Iris pigment epithelial cell (primary cell): ENCODE measurements around the gene SEMA4G.
A peak's percentile ranks its signal among the peaks of the same experiment; 100 is the strongest.

Experiments used
- DNase-seq: peaks from one replicate; pipeline ENCODE4 v3.0.0-alpha.2; 2011; ENCODE audit warnings: low read depth

Gene SEMA4G

GRCh38 chr10:100969187-100970075 lies at the start of gene SEMA4G:
Gene SEMA4G (plus strand): TSS chr10:100969504. CDS start chr10:100972913, 3,409 bp downstream.
- peak; percentile 14 for DNase-seq

GRCh38 chr10:100923580-100923979 lies 45.7 kb upstream of the SEMA4G start:
- no peak for DNase-seq

GRCh38 chr10:100927266-100927665 lies 42.0 kb upstream of the SEMA4G start:
- no peak for DNase-seq

GRCh38 chr10:100928039-100928438 lies 41.3 kb upstream of the SEMA4G start:
- no peak for DNase-seq

GRCh38 chr10:100930368-100930767 lies 38.9 kb upstream of the SEMA4G start:
- DNase-seq = no peak

GRCh38 chr10:100934084-100934659 lies 35.1 kb upstream of the SEMA4G start:
- DNase-seq = no peak

GRCh38 chr10:100939763-100940344 lies 29.4 kb upstream of the SEMA4G start:
- DNase-seq = peak; percentile 70

GRCh38 chr10:100942229-100942628 lies 27.1 kb upstream of the SEMA4G start:
- no peak for DNase-seq

- no peak for DNase-seq
Measured at GRCh38 chr10:100943508-100943907, 25.8 kb upstream of the SEMA4G start.

- DNase-seq = no peak
Measured at GRCh38 chr10:100945754-100946153, 23.6 kb upstream of the SEMA4G start.

- no peak for DNase-seq
Measured at GRCh38 chr10:100948916-100949315, 20.4 kb upstream of the SEMA4G start.

- no peak for DNase-seq
Measured at GRCh38 chr10:100960251-100960650, 9.1 kb upstream of the SEMA4G start.

GRCh38 chr10:100962351-100963080 lies 6.8 kb upstream of the SEMA4G start:
- DNase-seq = peak; percentile 11

- no peak for DNase-seq
Measured at GRCh38 chr10:100963826-100964225, 5.5 kb upstream of the SEMA4G start.

GRCh38 chr10:100965820-100966219 lies 3.5 kb upstream of the SEMA4G start:
- DNase-seq = no peak

GRCh38 chr10:100966887-100967286 lies 2.4 kb upstream of the SEMA4G start:
- DNase-seq = no peak

- no peak for DNase-seq
Measured at GRCh38 chr10:100967332-100967731, 2.0 kb upstream of the SEMA4G start.

GRCh38 chr10:100968062-100968736 lies 1.1 kb upstream of the SEMA4G start:
- DNase-seq = no peak

GRCh38 chr10:100968863-100969186 lies 479 bp upstream of the SEMA4G start:
- no peak for DNase-seq

- DNase-seq = no peak
Measured at GRCh38 chr10:100970076-100970913, 991 bp downstream of the SEMA4G start.
